ENCODE measurements around the gene TRIM56.
"Not testable (repeated sequence)": the region's sequence is repeated elsewhere in the genome, so short reads cannot be mapped to it uniquely, and the experiment has no call there.

The TRIM56 gene, protein sequence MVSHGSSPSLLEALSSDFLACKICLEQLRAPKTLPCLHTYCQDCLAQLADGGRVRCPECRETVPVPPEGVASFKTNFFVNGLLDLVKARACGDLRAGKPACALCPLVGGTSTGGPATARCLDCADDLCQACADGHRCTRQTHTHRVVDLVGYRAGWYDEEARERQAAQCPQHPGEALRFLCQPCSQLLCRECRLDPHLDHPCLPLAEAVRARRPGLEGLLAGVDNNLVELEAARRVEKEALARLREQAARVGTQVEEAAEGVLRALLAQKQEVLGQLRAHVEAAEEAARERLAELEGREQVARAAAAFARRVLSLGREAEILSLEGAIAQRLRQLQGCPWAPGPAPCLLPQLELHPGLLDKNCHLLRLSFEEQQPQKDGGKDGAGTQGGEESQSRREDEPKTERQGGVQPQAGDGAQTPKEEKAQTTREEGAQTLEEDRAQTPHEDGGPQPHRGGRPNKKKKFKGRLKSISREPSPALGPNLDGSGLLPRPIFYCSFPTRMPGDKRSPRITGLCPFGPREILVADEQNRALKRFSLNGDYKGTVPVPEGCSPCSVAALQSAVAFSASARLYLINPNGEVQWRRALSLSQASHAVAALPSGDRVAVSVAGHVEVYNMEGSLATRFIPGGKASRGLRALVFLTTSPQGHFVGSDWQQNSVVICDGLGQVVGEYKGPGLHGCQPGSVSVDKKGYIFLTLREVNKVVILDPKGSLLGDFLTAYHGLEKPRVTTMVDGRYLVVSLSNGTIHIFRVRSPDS

DNA sequence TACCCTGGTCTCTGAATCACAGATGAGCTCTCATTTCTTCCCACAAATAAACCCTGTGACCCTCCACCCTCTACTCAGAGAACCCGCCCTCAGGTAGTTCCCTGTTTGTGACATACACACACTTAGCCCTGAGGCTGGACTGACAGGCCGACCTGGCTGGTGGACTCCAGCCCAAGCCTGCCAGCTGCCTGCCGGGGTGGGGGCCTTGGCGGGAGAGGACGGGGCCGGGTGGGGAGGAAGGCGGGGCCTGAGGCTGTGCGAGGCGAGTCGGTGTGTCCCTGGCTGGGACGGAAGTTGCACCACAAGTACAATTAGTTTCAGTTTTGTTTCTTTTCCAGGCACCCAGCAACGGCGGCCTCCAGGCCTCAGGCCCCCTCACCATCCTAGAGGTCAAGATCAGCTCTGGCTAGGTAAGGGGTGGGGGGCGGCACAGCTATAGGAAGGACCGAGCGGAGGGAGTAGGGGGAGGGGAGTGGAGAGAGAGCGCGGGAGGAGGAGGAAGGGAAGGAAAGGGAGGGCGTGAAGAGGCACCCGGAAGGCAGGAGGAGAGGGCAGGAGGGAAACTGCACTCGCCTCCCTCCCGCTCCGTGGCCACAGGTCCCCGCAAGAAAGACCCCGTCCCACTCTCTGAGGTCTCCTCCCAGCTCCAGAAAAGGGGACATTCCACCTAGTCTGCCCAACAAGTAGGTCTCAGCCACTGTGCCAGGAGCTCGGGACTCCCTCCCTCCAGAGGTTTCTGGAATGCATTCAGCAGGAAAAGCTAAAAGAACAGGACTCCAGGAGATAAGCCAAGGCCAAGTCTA is at the start of gene TRIM56:
Gene TRIM56 (plus strand): TSS at position 320 of the 803 bp plus-strand sequence. CDS start 1,832 bp downstream, outside the sequence.
- Histone ChIP-seq H3K9me3 (ENCODE audit: control insufficient read depth, insufficient read depth, low read length) (no peaks in the 10 kb centered on the region), H3K9ac (ENCODE audit: low read depth, low read length) (peak within 1 kb of the TSS; percentile 71), H3K36me3 (ENCODE audit: control insufficient read depth, insufficient read depth, low read length) (peaks cover 9% of the 10 kb centered on the region), H3K27me3 (ENCODE audit: control insufficient read depth, insufficient read depth, low read length) (no peaks in the 10 kb centered on the region), H3K4me1 (ENCODE audit: control insufficient read depth, insufficient read depth, low read length) (peaks cover 11% of the 10 kb centered on the region; the same call in 1 of the 2 replicates), H3K27ac (ENCODE audit: low read depth, low read length) (peak within 1 kb of the TSS; percentile 87), H3K4me3 (ENCODE audit: low read depth, low read length) (peak within 1 kb of the TSS; percentile 75)

DNA sequence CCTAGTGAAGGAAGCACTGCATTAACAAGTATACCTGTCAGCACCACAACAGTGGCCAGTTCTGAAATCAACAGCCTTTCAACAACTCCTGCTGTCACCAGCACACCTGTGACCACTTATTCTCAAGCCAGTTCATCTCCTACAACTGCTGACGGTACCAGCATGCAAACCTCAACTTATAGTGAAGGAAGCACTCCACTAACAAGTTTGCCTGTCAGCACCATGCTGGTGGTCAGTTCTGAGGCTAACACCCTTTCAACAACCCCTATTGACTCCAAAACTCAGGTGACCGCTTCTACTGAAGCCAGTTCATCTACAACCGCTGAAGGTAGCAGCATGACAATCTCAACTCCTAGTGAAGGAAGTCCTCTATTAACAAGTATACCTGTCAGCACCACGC is 49.3 kb upstream of the TRIM56 start:
- Histone ChIP-seq H3K36me3 (ENCODE audit: control insufficient read depth, insufficient read depth, low read length) (no peaks in the 10 kb centered on the region), H3K27ac (ENCODE audit: low read depth, low read length) (no peak overlapping the region), H3K4me3 (ENCODE audit: low read depth, low read length) (no peak overlapping the region), H3K9me3 (ENCODE audit: control insufficient read depth, insufficient read depth, low read length) (no peaks in the 10 kb centered on the region), H3K9ac (ENCODE audit: low read depth, low read length) (no peak overlapping the region), H3K27me3 (ENCODE audit: control insufficient read depth, insufficient read depth, low read length) (no peaks in the 10 kb centered on the region), H3K4me1 (ENCODE audit: control insufficient read depth, insufficient read depth, low read length) (no peaks in the 10 kb centered on the region)

DNA sequence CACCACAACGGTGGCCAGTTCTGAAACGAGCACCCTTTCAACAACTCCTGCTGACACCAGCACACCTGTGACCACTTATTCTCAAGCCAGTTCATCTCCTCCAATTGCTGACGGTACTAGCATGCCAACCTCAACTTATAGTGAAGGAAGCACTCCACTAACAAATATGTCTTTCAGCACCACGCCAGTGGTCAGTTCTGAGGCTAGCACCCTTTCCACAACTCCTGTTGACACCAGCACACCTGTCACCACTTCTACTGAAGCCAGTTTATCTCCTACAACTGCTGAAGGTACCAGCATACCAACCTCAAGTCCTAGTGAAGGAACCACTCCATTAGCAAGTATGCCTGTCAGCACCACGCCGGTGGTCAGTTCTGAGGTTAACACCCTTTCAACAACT is 44.0 kb upstream of the TRIM56 start:
- not testable (repeated sequence) for H3K9me3 ChIP-seq (ENCODE audit: control insufficient read depth, insufficient read depth, low read length); H3K36me3 ChIP-seq (ENCODE audit: control insufficient read depth, insufficient read depth, low read length); H3K9ac ChIP-seq (ENCODE audit: low read depth, low read length); H3K4me1 ChIP-seq (ENCODE audit: control insufficient read depth, insufficient read depth, low read length); H3K27me3 ChIP-seq (ENCODE audit: control insufficient read depth, insufficient read depth, low read length); H3K4me3 ChIP-seq (ENCODE audit: low read depth, low read length); H3K27ac ChIP-seq (ENCODE audit: low read depth, low read length)

DNA sequence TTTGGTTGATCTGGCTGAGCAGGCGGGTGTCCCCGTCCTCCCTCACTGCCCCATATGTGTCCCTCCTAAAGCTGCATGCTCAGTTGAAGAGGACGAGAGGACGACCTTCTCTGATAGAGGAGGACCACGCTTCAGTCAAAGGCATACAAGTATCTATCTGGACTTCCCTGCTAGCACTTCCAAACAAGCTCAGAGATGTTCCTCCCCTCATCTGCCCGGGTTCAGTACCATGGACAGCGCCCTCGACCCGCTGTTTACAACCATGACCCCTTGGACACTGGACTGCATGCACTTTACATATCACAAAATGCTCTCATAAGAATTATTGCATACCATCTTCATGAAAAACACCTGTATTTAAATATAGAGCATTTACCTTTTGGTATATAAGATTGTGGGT is 26.9 kb upstream of the TRIM56 start:
- Histone ChIP-seq H3K9me3 (ENCODE audit: control insufficient read depth, insufficient read depth, low read length) (no peaks in the 10 kb centered on the region), H3K27ac (ENCODE audit: low read depth, low read length) (no peak overlapping the region), H3K36me3 (ENCODE audit: control insufficient read depth, insufficient read depth, low read length) (no peaks in the 10 kb centered on the region), H3K9ac (ENCODE audit: low read depth, low read length) (no peak overlapping the region), H3K4me1 (ENCODE audit: control insufficient read depth, insufficient read depth, low read length) (no peaks in the 10 kb centered on the region), H3K27me3 (ENCODE audit: control insufficient read depth, insufficient read depth, low read length) (peaks cover 4% of the 10 kb centered on the region; the same call in 1 of the 2 replicates), H3K4me3 (ENCODE audit: low read depth, low read length) (no peak overlapping the region)

DNA sequence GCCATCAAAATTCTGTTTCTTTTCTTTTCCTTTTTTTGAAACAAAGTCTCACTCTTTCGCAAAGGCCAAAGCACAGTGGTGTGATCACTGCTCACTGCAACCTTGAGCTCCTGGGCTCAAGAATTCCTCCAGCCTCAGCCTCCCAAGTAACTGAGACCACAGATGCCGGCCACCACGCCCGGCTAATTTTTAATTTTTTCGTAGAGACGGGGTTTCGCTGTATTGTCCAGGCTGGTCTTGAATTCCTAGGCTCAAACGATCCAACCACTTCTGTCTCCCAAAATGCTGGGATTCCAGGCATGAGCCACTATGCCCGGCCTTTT is 25.7 kb upstream of the TRIM56 start:
- no peaks in the 10 kb centered on the region for H3K9me3 ChIP-seq (ENCODE audit: control insufficient read depth, insufficient read depth, low read length)
- H3K4me1 ChIP-seq (ENCODE audit: control insufficient read depth, insufficient read depth, low read length) = no peaks in the 10 kb centered on the region
- peaks cover 8% of the 10 kb centered on the region; the same call in 1 of the 2 replicates for H3K27me3 ChIP-seq (ENCODE audit: control insufficient read depth, insufficient read depth, low read length)
- H3K4me3 ChIP-seq (ENCODE audit: low read depth, low read length) = no peak overlapping the region
- no peak overlapping the region for H3K27ac ChIP-seq (ENCODE audit: low read depth, low read length)
- no peak overlapping the region for H3K9ac ChIP-seq (ENCODE audit: low read depth, low read length)
- no peaks in the 10 kb centered on the region for H3K36me3 ChIP-seq (ENCODE audit: control insufficient read depth, insufficient read depth, low read length)

DNA sequence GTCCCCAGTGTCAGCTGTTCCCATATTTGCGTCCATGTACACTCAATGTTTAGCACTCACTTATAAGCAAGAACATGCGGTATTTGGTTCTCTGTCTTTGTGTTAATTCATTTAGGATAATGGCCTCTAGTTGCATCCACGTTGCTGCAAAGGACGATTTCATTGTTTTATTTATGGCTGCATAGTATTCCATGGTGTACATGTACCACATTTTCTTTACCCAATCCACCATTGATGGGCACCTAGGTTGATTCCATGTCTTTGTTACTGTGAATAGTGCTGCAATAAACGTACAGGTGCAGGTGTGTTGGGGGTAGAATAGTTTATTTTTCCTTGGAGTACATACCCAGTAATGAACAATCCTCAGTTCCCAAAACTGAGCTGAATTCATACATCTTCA is 24.3 kb upstream of the TRIM56 start:
- H3K9me3 ChIP-seq (ENCODE audit: control insufficient read depth, insufficient read depth, low read length) = no peaks in the 10 kb centered on the region
- H3K4me1 ChIP-seq (ENCODE audit: control insufficient read depth, insufficient read depth, low read length) = no peaks in the 10 kb centered on the region
- no peaks in the 10 kb centered on the region for H3K36me3 ChIP-seq (ENCODE audit: control insufficient read depth, insufficient read depth, low read length)
- peaks cover 4% of the 10 kb centered on the region; the same call in 1 of the 2 replicates for H3K27me3 ChIP-seq (ENCODE audit: control insufficient read depth, insufficient read depth, low read length)
- no peak overlapping the region for H3K27ac ChIP-seq (ENCODE audit: low read depth, low read length)
- H3K4me3 ChIP-seq (ENCODE audit: low read depth, low read length) = no peak overlapping the region
- H3K9ac ChIP-seq (ENCODE audit: low read depth, low read length) = no peak overlapping the region

DNA sequence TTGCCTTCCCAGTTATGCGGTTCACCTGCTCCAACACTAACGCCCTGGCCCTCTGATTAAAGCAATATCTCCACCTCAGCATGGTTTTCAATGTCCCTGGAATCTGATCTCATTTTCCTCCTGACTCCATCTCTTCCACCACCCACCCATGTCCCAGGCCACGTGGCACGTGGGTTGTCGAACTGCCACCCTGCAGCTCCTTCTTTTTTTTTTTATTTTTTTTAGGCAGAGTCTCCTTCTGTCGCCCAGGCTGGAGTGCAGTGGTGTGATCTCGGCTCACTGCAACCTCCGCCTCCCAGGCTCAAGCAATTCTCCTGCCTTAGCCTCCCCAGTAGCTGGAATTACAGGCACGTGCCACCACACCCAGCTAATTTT is 21.1 kb upstream of the TRIM56 start:
- H3K27me3 ChIP-seq (ENCODE audit: control insufficient read depth, insufficient read depth, low read length); H3K4me3 ChIP-seq (ENCODE audit: low read depth, low read length); H3K9ac ChIP-seq (ENCODE audit: low read depth, low read length); H3K27ac ChIP-seq (ENCODE audit: low read depth, low read length); H3K9me3 ChIP-seq (ENCODE audit: control insufficient read depth, insufficient read depth, low read length); H3K36me3 ChIP-seq (ENCODE audit: control insufficient read depth, insufficient read depth, low read length); H3K4me1 ChIP-seq (ENCODE audit: control insufficient read depth, insufficient read depth, low read length): not testable (repeated sequence)

DNA sequence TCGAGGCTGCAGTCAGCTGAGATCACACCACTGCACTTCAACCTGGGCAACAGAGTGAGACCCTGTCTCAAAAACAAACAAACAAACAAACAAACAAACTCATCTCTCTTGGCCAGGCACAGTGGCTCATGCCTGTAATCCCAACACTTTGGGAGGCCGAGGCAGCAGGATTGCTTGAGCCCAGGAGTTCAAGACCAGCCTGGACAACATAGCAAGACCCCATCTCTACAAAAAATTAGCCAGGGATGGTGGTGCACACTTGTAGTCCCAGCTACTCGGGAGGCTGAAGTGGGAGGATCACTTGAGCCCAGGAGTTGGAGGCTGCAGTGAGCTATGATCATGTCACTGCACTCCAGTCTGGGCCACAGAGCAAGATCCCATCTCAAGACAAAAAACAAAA is 20.1 kb upstream of the TRIM56 start:
- H3K36me3 ChIP-seq (ENCODE audit: control insufficient read depth, insufficient read depth, low read length); H3K27me3 ChIP-seq (ENCODE audit: control insufficient read depth, insufficient read depth, low read length); H3K4me3 ChIP-seq (ENCODE audit: low read depth, low read length): not testable (repeated sequence)

DNA sequence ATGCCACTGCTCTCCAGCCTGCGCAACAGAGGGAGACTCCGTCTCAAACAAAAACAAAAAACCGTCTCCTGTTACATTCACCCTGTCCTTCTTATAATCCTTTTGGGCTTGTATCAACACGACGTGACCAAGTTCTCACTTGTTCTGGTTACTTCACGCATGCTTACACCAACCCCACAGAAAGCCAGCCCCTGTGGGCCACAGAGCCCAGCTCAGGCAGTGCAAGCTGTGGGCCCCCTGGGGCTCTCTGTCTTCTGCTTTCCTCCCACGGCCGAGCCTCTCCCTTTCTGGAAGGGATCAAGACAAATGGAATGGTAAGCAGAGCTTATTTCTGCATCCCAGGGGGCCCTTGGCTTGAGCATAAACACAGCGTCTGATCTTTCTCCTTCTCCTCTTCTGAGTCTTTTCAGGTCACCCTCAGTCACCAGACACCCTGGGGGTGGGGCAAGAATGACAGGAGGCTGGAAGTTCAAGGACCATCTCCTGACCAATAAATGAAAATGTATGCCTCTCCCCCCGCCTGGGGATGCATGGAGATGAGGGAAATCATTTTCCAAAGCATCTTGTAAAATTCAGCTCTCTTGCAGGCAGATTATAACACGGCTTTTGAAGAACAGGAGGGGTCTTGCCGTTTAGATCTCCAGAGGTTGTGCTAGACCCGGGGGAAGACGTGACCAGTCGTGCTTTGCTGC is 19.0 kb upstream of the TRIM56 start:
- no peaks in the 10 kb centered on the region for H3K9me3 ChIP-seq (ENCODE audit: control insufficient read depth, insufficient read depth, low read length)
- H3K4me3 ChIP-seq (ENCODE audit: low read depth, low read length) = no peak overlapping the region
- H3K9ac ChIP-seq (ENCODE audit: low read depth, low read length) = no peak overlapping the region
- H3K27ac ChIP-seq (ENCODE audit: low read depth, low read length) = peak overlapping the region; percentile 70
- peaks cover 9% of the 10 kb centered on the region; the same call in 1 of the 2 replicates for H3K4me1 ChIP-seq (ENCODE audit: control insufficient read depth, insufficient read depth, low read length)
- no peaks in the 10 kb centered on the region for H3K36me3 ChIP-seq (ENCODE audit: control insufficient read depth, insufficient read depth, low read length)
- H3K27me3 ChIP-seq (ENCODE audit: control insufficient read depth, insufficient read depth, low read length) = 0 out of 2 replicates have a peak, but pooled peaks cover 3% of the 10 kb centered on the region

More for the DNA sequence above, 20.1 kb upstream of the TRIM56 start:
- not testable (repeated sequence) for H3K27ac ChIP-seq (ENCODE audit: low read depth, low read length); H3K9me3 ChIP-seq (ENCODE audit: control insufficient read depth, insufficient read depth, low read length); H3K9ac ChIP-seq (ENCODE audit: low read depth, low read length); H3K4me1 ChIP-seq (ENCODE audit: control insufficient read depth, insufficient read depth, low read length)

DNA sequence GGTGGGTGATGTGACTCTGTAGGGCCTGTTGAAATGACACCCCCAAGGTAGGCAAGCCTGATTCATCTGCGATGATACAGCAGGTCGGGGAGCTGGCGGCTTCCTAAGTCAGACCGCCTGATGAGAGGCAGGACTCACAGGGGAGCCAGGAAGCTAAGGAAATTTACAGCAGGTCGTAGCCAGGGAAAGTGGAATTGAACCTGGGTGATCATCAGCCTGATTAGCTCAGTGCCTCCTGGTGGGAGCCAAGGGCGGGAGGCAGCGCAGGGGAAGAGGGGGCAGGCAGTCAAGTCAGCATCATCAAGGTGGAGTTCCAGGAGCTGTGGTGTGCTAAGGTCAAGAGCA is 18.5 kb upstream of the TRIM56 start:
- H3K9ac ChIP-seq (ENCODE audit: low read depth, low read length) = no peak overlapping the region
- H3K27ac ChIP-seq (ENCODE audit: low read depth, low read length) = peak overlapping the region; percentile 70
- H3K4me3 ChIP-seq (ENCODE audit: low read depth, low read length) = no peak overlapping the region
- H3K9me3 ChIP-seq (ENCODE audit: control insufficient read depth, insufficient read depth, low read length) = no peaks in the 10 kb centered on the region
- 0 out of 2 replicates have a peak, but pooled peaks cover 3% of the 10 kb centered on the region for H3K27me3 ChIP-seq (ENCODE audit: control insufficient read depth, insufficient read depth, low read length)
- H3K4me1 ChIP-seq (ENCODE audit: control insufficient read depth, insufficient read depth, low read length) = peaks cover 9% of the 10 kb centered on the region; the same call in 1 of the 2 replicates
- no peaks in the 10 kb centered on the region for H3K36me3 ChIP-seq (ENCODE audit: control insufficient read depth, insufficient read depth, low read length)
